NCI-H1417 treated with DMSO at 0.1 percent for 48 hours (cell line): Measurements from ENCODE around the gene ZBTB40.

Experiments used
- DNase-seq: peaks from one replicate; lab custom pipeline; 2025; lab: John Stamatoyannopoulos, UW

The ZBTB40 gene

GRCh38 chr1:22434717-22435116, 16.9 kb upstream of the ZBTB40 start:
- no peak for DNase-seq

DNA sequence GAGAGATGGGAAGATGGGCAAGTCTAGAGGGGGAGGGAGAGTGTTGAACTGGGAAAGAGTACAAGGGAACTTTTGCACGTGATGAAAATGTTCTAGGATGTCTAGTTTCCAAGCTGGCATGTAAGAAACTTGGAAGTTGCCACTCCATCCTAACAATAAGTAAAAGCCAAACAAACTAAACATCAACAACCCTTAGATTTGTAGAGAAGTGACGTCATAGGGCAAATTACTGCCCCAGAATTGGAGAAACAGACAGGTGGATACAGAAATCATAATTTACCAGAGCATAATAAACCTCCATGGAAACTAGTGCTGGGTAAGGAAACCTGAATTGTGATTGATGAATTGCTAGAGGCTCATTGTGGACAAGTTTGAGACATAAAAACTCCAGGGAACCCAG, 14.7 kb upstream of the ZBTB40 start:
- DNase-seq: no peak

GRCh38 chr1:22437573-22437972, 14.1 kb upstream of the ZBTB40 start:
- DNase-seq: no peak

DNA sequence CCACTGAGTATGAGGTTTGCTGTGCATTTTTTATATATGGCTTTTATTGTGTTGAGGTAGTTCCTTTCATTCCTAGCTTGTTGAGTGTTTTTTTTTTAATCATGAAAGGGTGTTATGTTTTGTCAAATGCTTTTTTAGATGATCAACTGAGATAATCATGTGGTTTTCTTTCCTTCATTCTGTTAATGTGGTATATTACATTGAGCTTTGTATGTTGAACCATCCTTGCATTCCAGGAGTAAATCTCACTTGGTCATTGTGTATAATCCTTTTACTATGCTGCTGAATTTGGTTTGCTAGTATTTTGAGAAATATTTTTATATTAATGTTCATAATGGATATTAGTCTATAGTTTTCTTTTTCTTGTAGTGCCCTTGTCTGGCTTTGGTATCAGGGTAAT, 11.1 kb upstream of the ZBTB40 start:
- DNase-seq: no peak

DNA sequence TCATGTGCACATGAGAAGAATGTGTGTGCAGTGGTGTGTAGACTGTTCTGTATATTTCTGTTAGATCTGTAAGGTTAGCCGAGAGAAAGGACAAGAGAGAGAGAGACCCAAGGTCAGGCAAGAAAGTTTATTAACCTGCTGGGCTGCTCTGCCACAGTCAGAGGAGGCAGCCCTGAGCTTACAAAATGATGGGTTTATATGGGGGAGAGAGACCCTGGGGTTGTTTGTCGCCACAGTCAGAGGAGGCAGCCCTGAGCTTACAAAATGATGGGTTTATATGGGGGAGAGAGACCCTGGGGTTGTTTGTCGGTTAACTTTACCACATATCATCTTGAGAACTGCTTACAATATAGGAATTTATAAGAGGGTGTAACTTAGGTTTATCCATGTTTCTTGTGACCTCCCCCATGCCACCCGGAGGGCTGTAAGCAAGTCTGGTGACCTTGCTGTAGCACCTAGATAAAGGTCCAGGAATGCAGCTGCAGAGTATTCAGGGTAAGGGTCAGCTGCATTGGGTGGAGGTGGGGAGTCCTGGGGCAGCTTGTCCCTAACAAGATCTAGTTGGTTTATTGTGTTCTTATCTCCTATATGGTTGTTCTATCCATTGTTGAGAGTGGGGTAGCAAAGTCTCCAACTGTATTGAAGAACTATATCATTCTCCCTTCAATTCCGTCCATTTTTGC, 9.3 kb upstream of the ZBTB40 start:
- DNase-seq: no peak

- no peak for DNase-seq
These were observed 8.3 kb upstream of the ZBTB40 start for GRCh38 chr1:22443332-22443731.

DNA sequence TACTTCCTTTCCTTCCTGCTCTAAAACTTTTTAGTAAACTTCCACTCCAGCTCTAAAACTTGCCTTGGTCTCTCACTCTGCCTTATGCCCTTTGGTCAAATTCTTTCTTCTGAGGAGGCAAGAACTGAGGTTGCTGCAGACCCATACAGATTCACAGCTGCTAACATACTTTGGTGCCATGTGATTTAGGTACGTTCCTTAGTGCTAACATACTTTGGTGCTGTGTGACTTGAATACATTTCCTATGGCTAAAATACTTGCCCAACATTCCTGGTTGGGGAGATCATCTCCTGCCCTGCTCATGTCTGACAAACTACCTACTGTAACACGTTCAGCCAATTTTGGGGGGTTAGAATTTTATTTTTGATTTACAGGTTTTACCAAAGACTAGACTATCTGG, 6.8 kb upstream of the ZBTB40 start:
- DNase-seq: no peak

DNA sequence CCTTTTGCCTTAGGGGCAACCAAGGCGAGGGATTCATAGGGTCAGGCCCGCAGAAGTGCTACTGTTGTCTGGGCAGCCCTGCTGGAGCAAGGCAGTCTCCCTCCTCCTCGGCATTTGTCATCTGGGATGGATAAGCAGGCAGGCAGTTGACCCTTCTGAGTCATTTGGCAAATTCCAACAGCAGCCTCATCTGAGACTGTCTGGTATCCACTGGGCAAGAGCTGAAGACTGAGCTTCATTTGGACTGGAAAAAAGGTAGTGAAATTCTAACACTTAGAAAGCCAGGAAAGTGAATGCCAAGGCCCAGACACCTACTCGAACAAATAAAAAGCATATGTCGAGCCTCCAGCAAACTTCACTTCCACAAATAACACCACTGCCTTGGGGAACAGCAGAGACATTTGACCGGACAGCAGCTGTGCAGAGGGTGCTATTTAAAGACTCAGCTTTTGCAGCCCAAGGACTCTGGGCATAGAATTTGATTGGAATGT, 4.0 kb upstream of the ZBTB40 start:
- no peak for DNase-seq

GRCh38 chr1:22449636-22450035, 2.0 kb upstream of the ZBTB40 start:
- DNase-seq: no peak

DNA sequence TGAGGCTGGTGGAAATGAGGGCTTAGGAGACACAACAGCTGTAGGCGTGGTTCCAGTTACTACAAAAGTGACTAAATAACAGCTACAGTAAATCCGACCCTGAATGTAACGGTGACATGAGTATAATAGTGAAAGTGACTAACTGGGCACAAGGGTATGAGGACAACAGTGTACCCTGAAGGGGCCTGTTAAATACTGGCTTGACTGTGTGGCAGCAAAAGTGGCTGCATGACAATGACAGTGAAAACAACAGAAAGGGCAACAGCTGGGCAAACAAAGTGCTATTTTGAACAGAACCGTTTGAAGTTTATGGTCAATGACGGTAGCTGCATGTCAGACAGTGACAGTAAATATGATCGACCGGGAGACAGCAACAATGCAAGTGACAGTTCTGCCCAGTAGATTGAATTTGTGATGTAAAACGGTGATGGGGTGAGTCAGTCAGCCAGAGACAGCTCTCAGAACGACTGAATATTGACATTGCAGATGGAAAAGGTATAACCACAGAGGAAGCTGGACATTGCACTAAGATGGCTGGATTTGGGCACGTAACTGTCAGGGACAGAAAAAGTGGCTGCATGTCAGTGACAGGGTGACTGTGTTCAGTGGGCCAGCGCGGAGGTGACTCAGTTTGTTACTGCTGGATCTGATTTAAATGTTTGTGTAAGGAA, 1.2 kb upstream of the ZBTB40 start:
- peak; percentile 31 for DNase-seq

GRCh38 chr1:22452481-22452957, 868 bp downstream of the ZBTB40 start:
- no peak for DNase-seq

DNA sequence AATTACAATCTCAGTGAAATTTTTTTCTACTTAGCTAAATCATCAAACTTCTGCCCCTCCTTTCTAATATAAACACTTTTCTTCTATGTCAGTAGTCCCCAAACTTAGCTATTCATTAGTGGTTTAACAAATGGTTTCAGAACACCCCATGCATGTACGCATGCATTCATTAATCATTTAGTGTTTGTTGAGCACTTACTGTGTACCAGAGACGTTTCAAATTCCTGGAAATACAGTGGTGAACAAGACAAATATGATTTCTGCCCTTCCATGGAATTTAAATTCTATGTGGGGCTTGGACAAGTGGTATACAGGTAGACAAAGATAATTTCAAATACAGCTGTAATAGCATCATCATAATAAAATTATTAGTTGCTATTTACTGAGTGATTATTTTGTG, 1.5 kb downstream of the ZBTB40 start:
- no peak for DNase-seq

DNA sequence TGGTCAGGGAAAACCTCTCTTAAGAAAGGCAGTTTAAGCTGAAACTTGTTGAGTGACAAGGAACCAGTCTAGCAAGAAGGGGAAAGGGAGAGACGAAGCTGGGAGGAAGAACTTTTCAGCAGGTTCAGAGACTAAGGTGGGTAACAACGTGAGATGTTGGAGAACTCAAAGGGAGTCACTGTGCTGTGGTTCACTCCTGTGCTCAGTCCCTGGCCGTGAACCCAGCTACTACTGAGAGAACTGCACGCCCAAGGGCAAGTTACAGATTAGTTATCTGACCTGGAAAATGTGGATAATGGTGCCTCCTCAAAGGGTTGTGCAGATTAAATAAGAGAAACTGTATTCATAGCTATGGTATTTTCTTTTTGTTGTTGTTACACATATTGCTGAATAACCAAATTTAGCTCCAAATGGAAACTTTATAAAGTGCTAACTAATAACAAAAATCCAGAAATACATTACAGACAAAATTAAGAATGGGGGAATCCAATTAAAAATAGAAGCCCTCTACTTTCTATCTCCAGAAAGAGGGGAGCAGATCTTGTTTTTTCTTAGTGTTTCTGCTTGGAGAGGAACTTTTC, 2.9 kb downstream of the ZBTB40 start:
- no peak for DNase-seq

DNA sequence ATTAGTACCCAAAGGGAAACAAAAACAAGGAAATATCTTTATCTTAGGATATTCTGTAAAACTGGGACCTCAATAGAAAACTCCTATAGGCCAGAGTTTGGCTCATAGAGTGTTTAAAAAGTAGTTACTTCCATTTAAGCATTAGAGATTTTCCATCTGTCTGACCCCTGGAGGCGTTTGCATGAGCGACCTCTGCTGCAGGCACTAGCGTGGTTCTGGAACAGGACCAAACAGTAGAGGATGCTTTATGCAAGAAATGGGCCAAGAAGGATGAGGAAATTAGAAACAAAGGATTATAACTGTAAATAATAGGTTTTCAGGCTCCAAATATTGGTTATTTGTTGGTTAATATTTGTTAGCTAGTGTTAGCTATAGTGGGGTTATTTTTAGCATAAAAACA, 5.7 kb downstream of the ZBTB40 start:
- DNase-seq: no peak

- DNase-seq: no peak
These were observed 6.2 kb downstream of the ZBTB40 start for GRCh38 chr1:22457836-22458235.

GRCh38 chr1:22461100-22461499, 9.4 kb downstream of the ZBTB40 start:
- no peak for DNase-seq

DNA sequence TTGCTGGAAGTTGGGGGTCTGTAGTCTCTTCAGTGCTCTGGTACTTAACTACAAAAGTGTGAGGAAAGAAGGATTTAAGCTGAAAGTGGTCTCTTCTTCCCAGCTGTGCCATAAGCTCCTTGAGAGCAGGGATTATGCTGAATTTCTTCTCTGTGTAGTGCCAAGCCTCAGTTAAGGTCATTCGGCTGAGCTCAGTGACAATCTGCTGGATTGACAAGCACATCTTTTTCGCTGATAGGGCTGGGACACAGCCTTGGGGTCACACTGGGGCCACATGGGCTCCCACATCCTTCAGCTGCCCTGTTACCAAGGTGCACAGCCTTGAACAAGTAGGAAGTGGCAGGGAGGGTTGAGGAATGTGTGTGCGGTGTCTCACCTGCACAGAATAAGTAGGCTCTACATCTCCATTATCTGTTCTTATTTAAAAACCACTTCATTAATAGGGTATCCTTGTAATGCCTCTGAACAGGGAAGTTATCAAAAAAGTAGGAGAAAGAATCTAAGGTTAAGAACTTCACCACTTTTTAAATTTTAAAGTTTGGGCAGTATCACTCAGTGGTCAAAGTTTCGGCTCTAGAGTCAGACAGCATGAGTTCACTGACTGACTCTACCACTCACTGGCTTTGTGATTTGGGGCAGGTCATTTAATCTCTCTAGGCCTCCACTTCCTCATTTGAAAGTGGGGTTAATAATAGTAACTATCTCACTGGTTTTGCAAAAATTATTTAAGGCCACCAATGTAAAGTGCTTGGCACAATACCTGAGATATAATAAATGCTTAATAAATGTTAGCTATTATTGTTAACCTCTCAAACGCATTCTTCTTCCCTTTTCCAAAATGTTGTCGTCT, 10.3 kb downstream of the ZBTB40 start:
- no peak for DNase-seq

DNA sequence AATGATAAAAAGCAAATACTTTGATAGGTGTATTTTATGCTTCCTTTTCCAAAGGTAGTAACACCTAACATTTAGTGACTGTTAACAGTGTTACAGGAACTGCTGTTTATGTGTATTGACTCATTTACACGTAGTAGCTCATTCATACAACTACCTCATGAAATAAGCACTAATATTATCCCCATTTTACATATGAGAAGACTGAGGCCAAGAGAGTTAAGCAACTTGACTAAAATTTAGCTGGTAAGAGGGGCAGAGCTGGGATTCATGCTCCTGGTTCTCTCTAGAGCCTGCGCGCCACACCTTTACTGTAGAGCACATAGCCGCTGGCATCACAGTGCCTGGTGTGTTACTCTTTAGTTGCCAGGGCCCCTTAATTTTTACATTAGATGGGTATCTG, 11.3 kb downstream of the ZBTB40 start:
- no peak for DNase-seq

GRCh38 chr1:22465015-22465565, 13.4 kb downstream of the ZBTB40 start:
- no peak for DNase-seq

DNA sequence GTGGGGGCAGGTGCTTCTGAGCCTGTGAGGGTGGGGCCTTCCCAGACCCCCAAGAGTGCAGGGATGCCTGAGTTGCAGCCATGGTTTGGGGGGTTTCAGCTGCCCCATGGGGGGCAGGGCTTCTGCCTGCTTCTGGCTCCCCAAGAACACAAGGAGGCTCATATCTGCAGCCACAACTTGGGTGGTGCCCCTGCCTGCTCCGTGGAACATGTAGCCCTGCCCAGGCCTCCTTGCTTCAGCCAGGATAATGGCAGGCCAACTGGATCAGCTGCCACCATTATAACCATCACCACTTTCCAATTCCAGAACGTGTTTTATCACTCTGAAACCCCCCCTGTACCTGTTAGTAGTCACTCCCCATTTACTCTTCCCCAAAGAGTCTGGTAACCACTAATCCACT, 14.0 kb downstream of the ZBTB40 start:
- DNase-seq: no peak

DNA sequence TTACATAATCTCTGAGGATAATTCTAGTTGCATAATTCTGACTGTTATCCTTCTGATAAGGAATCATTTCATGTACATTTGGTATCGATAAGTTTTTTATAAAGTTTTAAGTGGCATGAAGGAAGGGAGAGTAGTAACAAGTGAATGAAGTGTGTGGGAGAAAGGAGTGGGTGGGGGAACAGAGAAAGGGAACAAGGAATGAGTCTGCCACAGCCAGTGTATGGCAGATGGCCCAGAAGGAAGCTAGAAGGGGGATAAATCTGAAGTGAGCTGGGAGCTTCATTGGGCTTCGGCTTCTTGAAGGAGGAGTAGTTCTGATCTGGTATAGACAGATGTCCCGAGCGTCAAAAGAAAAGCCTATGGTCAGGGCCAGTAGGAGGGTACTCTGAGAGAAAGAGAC, 18.6 kb downstream of the ZBTB40 start:
- DNase-seq: no peak

- DNase-seq: no peak
These were observed 19.4 kb downstream of the ZBTB40 start for GRCh38 chr1:22471078-22471477.
